Breast epithelium (tissue), 4 donors: ENCODE results near the gene FNIP2. TPM values are rescaled to one million over a fixed set of nuclear protein-coding genes. Genes with fewer than 3 reads are reported as not detected.
"Not testable (repeated sequence)": the region's sequence is repeated elsewhere in the genome, so short reads cannot be mapped to it uniquely, and the experiment has no call there.

Experiments used
- DNase-seq, 2 donors: peaks; one replicate each; pipeline ENCODE4 v3.0.0-alpha.2; 2019; ENCODE audit warnings: low spot score in 2 of 2
- H3K27ac ChIP-seq, 2 donors: fragments of 200-600 bp; sonication (generic) in 1 of 2; one replicate each; pipeline ENCODE4 v1.5.1; 2016 to 2019; ENCODE audit warnings: mild to moderate bottlenecking in 1 of 2
- H3K27me3 ChIP-seq, 2 donors: fragments of 200-600 bp; sonication (generic) in 1 of 2; one replicate each; pipeline versions ENCODE4 v1.5.1 to v1.6.0; 2017 to 2019; ENCODE audit warnings: control low read depth in 1 of 2, mild to moderate bottlenecking in 1 of 2
- H3K36me3 ChIP-seq: fragments of 200-600 bp; one replicate; pipeline ENCODE4 v1.5.1; 2019
- H3K4me1 ChIP-seq, 2 donors: fragments of 200-600 bp; sonication (generic); one replicate each; pipeline ENCODE4 v1.5.1; 2016 to 2019; ENCODE audit warnings: control low read depth in 1 of 2
- H3K4me3 ChIP-seq, 3 donors: fragments of 200-600 bp; sonication (generic); 1 replicate in 2 of 3; 2 replicates in 1 of 3; pipeline ENCODE4 v1.5.1; 2016 to 2019; ENCODE audit warnings: mild to moderate bottlenecking in 3 of 3, moderate library complexity in 2 of 3
- H3K9me3 ChIP-seq, 2 donors: fragments of 200-600 bp; sonication (generic) in 1 of 2; one replicate each; pipeline ENCODE4 v1.5.1; 2016 to 2019; ENCODE audit warnings: control low read depth in 1 of 2
- POLR2A ChIP-seq: fragments of 450-650 bp; IDR thresholded peaks from one replicate; pipeline ENCODE4 v1.6.1; 2016; ENCODE audit warnings: antibody characterized with exemption, mild to moderate bottlenecking, moderate library complexity
- POLR2AphosphoS5 ChIP-seq, 3 donors: sonication (generic); formaldehyde crosslinking; IDR thresholded peaks; one replicate each; pipeline ENCODE4 v1.6.1; 2017; ENCODE audit warnings: antibody characterized with exemption in 3 of 3
- intact Hi-C: fragments of 100-400 bp; cut with DNase I; formaldehyde crosslinking; loops from one replicate; pipeline ENCODE4 v1.15.1; 2023; ENCODE audit warnings: low total_unique reads
- total RNA-seq, 3 donors: library from RNA; depleted of rRNA; stranded (reverse); fragments of >200 nt; gene quantifications; one replicate each; pipeline ENCODE4 v1.1.0, GENCODE V29; 2016
- TF ChIP-seq, protein P1 (sequence below), 3 donors: fragments of 450-650 bp; IDR thresholded peaks; one replicate each; pipeline ENCODE4 v1.5.1; 2016 to 2017; ENCODE audit warnings: antibody characterized with exemption in 3 of 3, mild to moderate bottlenecking in 3 of 3, moderate library complexity in 3 of 3

The FNIP2 gene
- total RNA-seq, 3 donors from 2014 or later = 40.3 to 70.4 (median 55.2) TPM

DNA sequence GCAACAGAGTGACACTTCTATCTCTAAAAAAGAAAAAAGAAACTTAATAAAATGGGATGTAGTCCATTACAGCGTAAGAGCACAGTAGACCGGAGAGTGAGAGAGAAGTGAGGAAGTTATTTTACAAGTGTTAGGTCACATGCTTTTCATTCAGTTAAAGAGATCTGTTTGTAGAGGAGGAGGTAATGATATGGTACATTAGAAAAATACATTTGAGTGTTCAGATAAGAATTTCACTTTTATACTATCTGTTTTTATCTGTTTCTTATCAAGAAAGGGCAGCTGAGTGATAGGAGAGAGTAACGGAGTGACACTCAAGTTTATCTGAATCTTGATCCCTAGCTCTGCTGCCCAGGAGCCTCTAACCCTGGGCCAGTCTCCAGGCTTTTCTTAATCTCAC lies 38.9 kb downstream of the FNIP2 start:
- intact Hi-C loops = no loop called here
- no peak overlapping the region for H3K4me3 ChIP-seq
- H3K27me3 ChIP-seq = no peaks in the 10 kb centered on the region
- DNase-seq = no peak
- H3K9me3 ChIP-seq = no peaks in the 10 kb centered on the region
- H3K4me1 ChIP-seq = no peaks in the 10 kb centered on the region
- TF ChIP-seq POLR2AphosphoS5 (IDR thresholded peaks at IDR 0.05) = no peak
- TF ChIP-seq POLR2A = no peak
- TF ChIP-seq, protein P1, sequence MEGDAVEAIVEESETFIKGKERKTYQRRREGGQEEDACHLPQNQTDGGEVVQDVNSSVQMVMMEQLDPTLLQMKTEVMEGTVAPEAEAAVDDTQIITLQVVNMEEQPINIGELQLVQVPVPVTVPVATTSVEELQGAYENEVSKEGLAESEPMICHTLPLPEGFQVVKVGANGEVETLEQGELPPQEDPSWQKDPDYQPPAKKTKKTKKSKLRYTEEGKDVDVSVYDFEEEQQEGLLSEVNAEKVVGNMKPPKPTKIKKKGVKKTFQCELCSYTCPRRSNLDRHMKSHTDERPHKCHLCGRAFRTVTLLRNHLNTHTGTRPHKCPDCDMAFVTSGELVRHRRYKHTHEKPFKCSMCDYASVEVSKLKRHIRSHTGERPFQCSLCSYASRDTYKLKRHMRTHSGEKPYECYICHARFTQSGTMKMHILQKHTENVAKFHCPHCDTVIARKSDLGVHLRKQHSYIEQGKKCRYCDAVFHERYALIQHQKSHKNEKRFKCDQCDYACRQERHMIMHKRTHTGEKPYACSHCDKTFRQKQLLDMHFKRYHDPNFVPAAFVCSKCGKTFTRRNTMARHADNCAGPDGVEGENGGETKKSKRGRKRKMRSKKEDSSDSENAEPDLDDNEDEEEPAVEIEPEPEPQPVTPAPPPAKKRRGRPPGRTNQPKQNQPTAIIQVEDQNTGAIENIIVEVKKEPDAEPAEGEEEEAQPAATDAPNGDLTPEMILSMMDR (IDR thresholded peaks at IDR 0.05) = no peak
- H3K27ac ChIP-seq = no peak overlapping the region
- no peaks in the 10 kb centered on the region for H3K36me3 ChIP-seq

DNA sequence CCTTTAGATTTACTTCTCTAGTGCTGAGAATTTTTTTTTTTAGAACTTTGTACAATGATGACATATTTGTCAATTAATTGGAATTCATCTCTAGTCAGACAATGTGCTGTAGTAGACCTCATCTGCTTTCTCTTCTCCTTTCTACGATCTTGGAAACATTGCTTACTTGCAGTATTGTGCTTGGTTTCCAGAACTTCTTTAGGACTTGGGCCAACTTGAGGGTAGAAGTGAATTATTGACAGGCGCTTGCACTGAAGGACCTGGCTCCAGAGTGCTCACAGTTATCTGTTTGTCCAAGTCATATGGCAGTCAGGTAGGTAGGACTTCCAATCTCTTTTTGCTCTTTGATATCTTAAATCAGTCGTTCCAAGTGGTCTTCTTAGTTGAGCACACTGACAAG lies 39.6 kb downstream of the FNIP2 start:
- intact Hi-C loops = no loop called here
- no peak for DNase-seq
- H3K27ac ChIP-seq = no peak overlapping the region

DNA sequence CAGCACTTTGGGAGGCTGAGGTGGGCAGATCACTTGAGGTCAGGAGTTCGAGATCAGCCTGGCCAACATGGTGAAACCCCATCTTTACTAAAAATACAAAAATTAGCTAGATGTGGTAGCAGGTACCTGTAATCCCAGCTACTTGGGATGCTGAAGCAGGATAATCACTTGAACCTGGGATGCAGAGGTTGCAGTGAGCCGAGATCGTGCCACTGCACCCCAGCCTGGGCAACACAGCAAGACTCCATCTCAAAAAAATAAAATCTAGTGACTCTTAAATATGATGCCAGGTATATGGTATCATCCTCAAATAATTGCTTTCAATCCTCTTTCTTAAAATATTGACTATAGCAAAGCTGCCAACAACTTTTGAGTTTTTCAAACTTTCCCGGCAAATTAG lies 40.4 kb downstream of the FNIP2 start:
- DNase-seq, H3K4me3 ChIP-seq, H3K4me1 ChIP-seq, intact Hi-C loops, H3K36me3 ChIP-seq, H3K27me3 ChIP-seq, H3K9me3 ChIP-seq: not testable (repeated sequence)
- H3K27ac ChIP-seq = peak overlapping the region; percentile 64 to 70

More for the DNA sequence above, 39.6 kb downstream of the FNIP2 start:
- TF ChIP-seq POLR2AphosphoS5 (IDR thresholded peaks at IDR 0.05) = no peak
- no peak for TF ChIP-seq POLR2A
- TF ChIP-seq, protein P1 (IDR thresholded peaks at IDR 0.05) = no peak
- no peaks in the 10 kb centered on the region for H3K36me3 ChIP-seq
- H3K27me3 ChIP-seq = no peaks in the 10 kb centered on the region
- no peak overlapping the region for H3K4me3 ChIP-seq
- no peaks in the 10 kb centered on the region for H3K9me3 ChIP-seq
- no peaks in the 10 kb centered on the region for H3K4me1 ChIP-seq

DNA sequence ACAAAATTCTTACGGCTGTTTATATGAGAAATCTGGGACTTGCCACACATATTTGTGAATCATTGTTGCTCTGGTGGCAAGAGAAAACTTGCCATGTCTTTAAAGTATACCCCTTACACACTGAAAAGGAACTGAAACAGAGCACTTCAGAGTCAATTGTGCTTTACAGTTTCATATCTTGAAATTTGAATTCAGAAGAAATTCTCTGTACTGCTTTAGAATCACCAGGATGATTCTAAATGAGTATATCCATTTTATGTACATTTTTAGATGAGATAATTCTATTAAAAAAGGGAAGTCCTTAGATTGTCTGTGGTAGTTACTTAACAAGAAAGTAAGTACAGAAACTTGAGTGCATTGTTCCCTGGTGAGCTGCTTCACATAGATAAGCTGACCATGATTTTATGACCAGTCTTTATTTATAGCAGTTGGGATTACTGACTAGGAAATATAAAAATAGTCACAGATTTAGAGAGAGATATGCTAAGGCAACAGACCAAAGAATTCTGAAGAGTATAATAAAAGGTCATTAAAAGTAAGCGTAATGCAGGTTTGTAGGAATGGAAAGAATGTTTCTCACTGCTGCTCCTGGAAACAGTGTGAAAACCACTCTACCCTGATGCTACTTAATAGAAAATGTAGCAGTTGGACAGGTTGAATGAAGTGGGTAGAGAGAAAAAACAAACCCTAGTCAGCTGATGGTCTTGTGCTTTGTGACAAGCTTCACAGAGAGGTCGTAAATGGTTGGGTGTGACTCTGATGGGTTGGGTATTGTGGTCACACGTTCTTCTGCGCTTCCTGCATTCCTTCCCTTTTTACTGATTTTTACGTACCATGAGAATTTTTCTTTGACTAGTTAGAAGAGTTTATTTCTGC lies 41.0 kb downstream of the FNIP2 start:
- intact Hi-C loops = no loop called here
- TF ChIP-seq, protein P1 (IDR thresholded peaks at IDR 0.05) = no peak
- TF ChIP-seq POLR2AphosphoS5 (IDR thresholded peaks at IDR 0.05) (no peak), POLR2A (no peak)
- no peaks in the 10 kb centered on the region for H3K36me3 ChIP-seq
- H3K4me3 ChIP-seq = no peak overlapping the region
- H3K9me3 ChIP-seq = no peaks in the 10 kb centered on the region
- H3K4me1 ChIP-seq = no peaks in the 10 kb centered on the region
- no peak for DNase-seq
- H3K27me3 ChIP-seq = no peaks in the 10 kb centered on the region
- peak overlapping the region; percentile 64 to 70 for H3K27ac ChIP-seq

DNA sequence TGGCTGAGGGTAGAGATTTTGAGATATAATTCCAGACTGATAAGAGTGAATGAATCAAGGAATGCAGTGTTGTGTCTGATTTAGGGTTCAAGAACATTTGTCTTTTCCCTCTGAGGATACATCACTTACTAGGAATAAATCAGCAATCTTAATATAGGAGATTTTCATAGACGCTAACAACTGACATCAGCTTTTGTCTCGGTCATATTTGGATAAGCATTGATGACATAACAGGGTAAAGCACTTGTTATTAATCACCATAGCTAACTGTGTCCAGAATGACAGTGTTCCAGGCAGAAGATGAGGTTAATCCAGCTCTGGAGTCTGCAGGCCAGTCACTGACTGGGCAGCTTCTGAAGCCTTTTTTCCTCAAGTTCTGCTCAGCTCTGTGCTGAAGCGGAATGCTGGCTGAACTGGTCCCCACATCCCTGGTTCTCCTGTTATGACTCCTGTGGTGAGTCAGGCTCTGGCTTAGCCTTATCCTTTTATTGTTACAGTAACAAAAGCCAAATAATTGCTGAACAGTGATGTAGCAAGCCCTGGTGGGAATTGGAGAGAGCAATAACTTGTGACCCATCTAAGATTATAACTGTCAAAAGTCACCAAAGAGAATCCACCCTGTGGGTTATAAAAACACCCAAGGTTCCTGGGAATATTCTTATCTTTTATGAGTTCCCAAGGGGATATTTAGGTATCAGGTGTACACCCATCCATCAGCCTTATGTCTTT lies 41.8 kb downstream of the FNIP2 start:
- H3K4me3 ChIP-seq = no peak overlapping the region

More for the DNA sequence above, 41.8 kb downstream of the FNIP2 start:
- TF ChIP-seq POLR2A = no peak
- no peak for TF ChIP-seq POLR2AphosphoS5 (IDR thresholded peaks at IDR 0.05)
- TF ChIP-seq, protein P1 (IDR thresholded peaks at IDR 0.05) = no peak
- H3K27ac ChIP-seq = peak overlapping the region; percentile 64 to 70
- DNase-seq = peak in 1 of 2 donors; percentile 53
- H3K27me3 ChIP-seq = no peaks in the 10 kb centered on the region
- H3K4me1 ChIP-seq = no peaks in the 10 kb centered on the region
- H3K36me3 ChIP-seq = no peaks in the 10 kb centered on the region
- H3K9me3 ChIP-seq = no peaks in the 10 kb centered on the region
- intact Hi-C loops = no loop called here
